ENCODE results near the gene C10orf62.

- no peak for TF ChIP-seq RNF2 (IDR thresholded peaks at IDR 0.05; ENCODE audit: borderline replicate concordance, low read depth, low read length, missing control alignments, poor library complexity, severe bottlenecking)
- no peak for TF ChIP-seq EGR1 (IDR thresholded peaks at IDR 0.05; ENCODE audit: borderline replicate concordance, low read depth, low read length)
- no peak for TF ChIP-seq CHD7 (IDR thresholded peaks at IDR 0.05; ENCODE audit: insufficient replicate concordance, low read length)
- TF ChIP-seq TCF12 (IDR thresholded peaks at IDR 0.05; ENCODE audit: low read depth, low read length) = no peak
These were observed 22.9 kb downstream of the C10orf62 start for GRCh38 chr10:97612386-97612785.
